Fibroblast of skin of right quadriceps (primary cell): ENCODE measurements around the gene ACAP3.
A peak's percentile ranks its signal among the peaks of the same experiment; 100 is the strongest.

Experiments
- DNase-seq: peaks from one replicate; pipeline ENCODE4 v3.0.0-alpha.2; 2013

ACAP3 gene

GRCh38 chr1:1313500-1314236, 5.9 kb upstream of the ACAP3 start:
- no peak for DNase-seq

GRCh38 chr1:1312450-1313314, 5.0 kb upstream of the ACAP3 start:
- DNase-seq: no peak

- DNase-seq: no peak
These were observed 3.7 kb upstream of the ACAP3 start for GRCh38 chr1:1311107-1312104.

GRCh38 chr1:1310476-1311053, 2.8 kb upstream of the ACAP3 start:
- DNase-seq: no peak

- DNase-seq: no peak
These were observed 2.3 kb upstream of the ACAP3 start for GRCh38 chr1:1310109-1310385.

GRCh38 chr1:1309251-1310108, 1.8 kb upstream of the ACAP3 start:
- no peak for DNase-seq

- no peak for DNase-seq
These were observed 1.1 kb upstream of the ACAP3 start for GRCh38 chr1:1308756-1309250.

- DNase-seq: no peak
These were observed 338 bp downstream of the ACAP3 start for GRCh38 chr1:1307261-1307922.

- DNase-seq: no peak
These were observed 969 bp downstream of the ACAP3 start for GRCh38 chr1:1306661-1307260.

GRCh38 chr1:1306070-1306660, 1.6 kb downstream of the ACAP3 start:
- peak; percentile 22 for DNase-seq

- peak; percentile 79 for DNase-seq
These were observed 2.2 kb downstream of the ACAP3 start for GRCh38 chr1:1305300-1306069.

- peak; percentile 82 for DNase-seq
These were observed 3.1 kb downstream of the ACAP3 start for GRCh38 chr1:1304331-1305299.

GRCh38 chr1:1303736-1304135, 4.0 kb downstream of the ACAP3 start:
- no peak for DNase-seq

GRCh38 chr1:1302951-1303509, 4.7 kb downstream of the ACAP3 start:
- no peak for DNase-seq

GRCh38 chr1:1302006-1302430, 5.7 kb downstream of the ACAP3 start:
- no peak for DNase-seq

- no peak for DNase-seq
These were observed 7.4 kb downstream of the ACAP3 start for GRCh38 chr1:1300352-1300739.

GRCh38 chr1:1299686-1300351, 7.9 kb downstream of the ACAP3 start:
- DNase-seq: no peak
